HG03045 (cell line): ENCODE measurements around the gene RAD51B.

ENCODE experiments used
- ATAC-seq: cut with Tn5 transposase; IDR thresholded peaks from one replicate; pipeline ENCODE4 v1.9.1; 2021; ENCODE audit warnings: mild to moderate bottlenecking, moderate library complexity; ENCODE audit not compliant: unreplicated experiment

RAD51B gene

GRCh38 chr14:68739701-68740100 lies 920.1 kb downstream of the RAD51B start:
- no peak for ATAC-seq

GRCh38 chr14:68740788-68741476 lies 921.4 kb downstream of the RAD51B start:
- no peak for ATAC-seq

- ATAC-seq = no peak
Observed at GRCh38 chr14:68741477-68741791, 921.9 kb downstream of the RAD51B start.

GRCh38 chr14:68741839-68742470 lies 922.4 kb downstream of the RAD51B start:
- ATAC-seq = peak; percentile 75

GRCh38 chr14:68744613-68745012 lies 925.0 kb downstream of the RAD51B start:
- ATAC-seq = no peak

- ATAC-seq = no peak
Observed at GRCh38 chr14:68747393-68747792, 927.8 kb downstream of the RAD51B start.

- ATAC-seq = no peak
Observed at GRCh38 chr14:68748260-68748659, 928.7 kb downstream of the RAD51B start.

- ATAC-seq = no peak
Observed at GRCh38 chr14:68748691-68749090, 929.1 kb downstream of the RAD51B start.

GRCh38 chr14:68749487-68750475 lies 930.2 kb downstream of the RAD51B start:
- no peak for ATAC-seq

- no peak for ATAC-seq
Observed at GRCh38 chr14:68752271-68753006, 932.9 kb downstream of the RAD51B start.

GRCh38 chr14:68753690-68754089 lies 934.1 kb downstream of the RAD51B start:
- ATAC-seq = no peak

- ATAC-seq = no peak
Observed at GRCh38 chr14:68755016-68755353, 935.4 kb downstream of the RAD51B start.

- ATAC-seq = no peak
Observed at GRCh38 chr14:68756000-68756481, 936.5 kb downstream of the RAD51B start.

GRCh38 chr14:68756734-68757133 lies 937.2 kb downstream of the RAD51B start:
- no peak for ATAC-seq

- ATAC-seq = no peak
Observed at GRCh38 chr14:68757618-68758081, 938.1 kb downstream of the RAD51B start.

- no peak for ATAC-seq
Observed at GRCh38 chr14:68758301-68758700, 938.7 kb downstream of the RAD51B start.

GRCh38 chr14:68759017-68759560 lies 939.5 kb downstream of the RAD51B start:
- no peak for ATAC-seq

GRCh38 chr14:68759937-68760336 lies 940.4 kb downstream of the RAD51B start:
- ATAC-seq = no peak

- ATAC-seq = no peak
Observed at GRCh38 chr14:68760761-68761160, 941.2 kb downstream of the RAD51B start.

- ATAC-seq = no peak
Observed at GRCh38 chr14:68761391-68761790, 941.8 kb downstream of the RAD51B start.
